ENCODE results near the gene GRIA2.

GRIA2 gene

DNA sequence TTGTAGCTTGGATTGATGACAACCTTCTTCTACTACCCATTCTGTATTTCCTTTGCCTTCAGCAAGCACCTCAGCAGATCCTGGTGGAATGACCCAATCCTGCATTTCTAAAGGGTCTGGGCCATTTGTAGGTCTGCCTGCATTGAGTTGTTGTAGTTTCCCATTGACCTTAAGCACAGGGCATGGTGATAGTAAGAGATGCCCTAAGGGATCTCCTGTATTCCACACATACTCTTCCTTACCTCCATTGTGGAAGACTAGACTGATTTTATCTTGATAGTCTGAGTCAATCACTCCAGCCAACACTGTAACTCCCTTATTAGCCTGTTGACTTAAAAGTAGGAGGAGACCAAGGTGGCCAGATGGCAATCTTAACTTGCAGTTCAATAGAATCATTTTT lies 184.5 kb downstream of the GRIA2 start:
- FAIRE-seq, result no peak

All from colon (tissue), 2 donors.